Osteoblast (primary cell): ENCODE data around the gene SPATS1. TPM values are rescaled to one million over a fixed set of nuclear protein-coding genes. Genes with fewer than 3 reads are reported as not detected.

Source experiments
- DNase-seq: peaks from one replicate; pipeline ENCODE4 v3.0.0; 2011; ENCODE audit warnings: low spot score, mixed read lengths; ENCODE audit not compliant: insufficient read length; ENCODE audit errors: missing footprints
- H2AFZ ChIP-seq: 2 replicates; pipeline ENCODE4 v1.6.0; 2011; ENCODE audit warnings: mild to moderate bottlenecking, low read length
- H3K27ac ChIP-seq: 2 replicates; pipeline ENCODE4 v1.5.1; 2011; ENCODE audit warnings: mild to moderate bottlenecking, low read depth, low read length, moderate library complexity
- H3K27me3 ChIP-seq: 2 replicates; pipeline ENCODE4 v1.6.0; 2012; ENCODE audit warnings: mild to moderate bottlenecking, control low read depth, inconsistent platforms, low read length, moderate library complexity; ENCODE audit not compliant: insufficient read depth
- H3K36me3 ChIP-seq: 2 replicates; pipeline ENCODE4 v1.5.1; 2011; ENCODE audit warnings: mild to moderate bottlenecking, low read length, control low read depth, moderate library complexity; ENCODE audit not compliant: insufficient read depth
- H3K4me1 ChIP-seq: 2 replicates; pipeline ENCODE4 v1.5.1; 2011; ENCODE audit warnings: mild to moderate bottlenecking, low read length, control low read depth, moderate library complexity; ENCODE audit not compliant: insufficient read depth
- H3K4me2 ChIP-seq: 2 replicates; pipeline ENCODE4 v1.6.0; 2011; ENCODE audit warnings: mild to moderate bottlenecking, low read length; ENCODE audit not compliant: insufficient read depth
- H3K4me3 ChIP-seq: fragments of 200-600 bp; sonication (generic); 3 replicates; pipeline ENCODE4 v1.5.1; 2012; ENCODE audit warnings: mild to moderate bottlenecking, low read length, inconsistent platforms; ENCODE audit not compliant: insufficient read depth
- H3K79me2 ChIP-seq: 2 replicates; pipeline ENCODE4 v1.6.0; 2012; ENCODE audit warnings: mild to moderate bottlenecking, low read length, control low read depth, inconsistent platforms; ENCODE audit not compliant: insufficient read depth
- H3K9me3 ChIP-seq: 2 replicates; pipeline ENCODE4 v1.5.1; 2011; ENCODE audit warnings: low read depth, low read length, control low read depth
- H4K20me1 ChIP-seq: 2 replicates; pipeline ENCODE4 v1.6.0; 2012; ENCODE audit warnings: mild to moderate bottlenecking, low read length, control low read depth; ENCODE audit not compliant: insufficient read depth
- total RNA-seq: library from RNA; depleted of rRNA; stranded (reverse); fragments of >200 nt; gene quantifications from 2 replicates; pipeline ENCODE4 v1.2.3, GENCODE V29; 2012
- TF ChIP-seq, protein P1 (sequence below): IDR thresholded peaks from 2 replicates; pipeline ENCODE4 v1.5.1; 2011; ENCODE audit warnings: mild to moderate bottlenecking, low read depth, low read length, moderate library complexity; ENCODE audit errors: extremely low read depth

Gene SPATS1
- total RNA-seq, 1 donor = not detected

DNA sequence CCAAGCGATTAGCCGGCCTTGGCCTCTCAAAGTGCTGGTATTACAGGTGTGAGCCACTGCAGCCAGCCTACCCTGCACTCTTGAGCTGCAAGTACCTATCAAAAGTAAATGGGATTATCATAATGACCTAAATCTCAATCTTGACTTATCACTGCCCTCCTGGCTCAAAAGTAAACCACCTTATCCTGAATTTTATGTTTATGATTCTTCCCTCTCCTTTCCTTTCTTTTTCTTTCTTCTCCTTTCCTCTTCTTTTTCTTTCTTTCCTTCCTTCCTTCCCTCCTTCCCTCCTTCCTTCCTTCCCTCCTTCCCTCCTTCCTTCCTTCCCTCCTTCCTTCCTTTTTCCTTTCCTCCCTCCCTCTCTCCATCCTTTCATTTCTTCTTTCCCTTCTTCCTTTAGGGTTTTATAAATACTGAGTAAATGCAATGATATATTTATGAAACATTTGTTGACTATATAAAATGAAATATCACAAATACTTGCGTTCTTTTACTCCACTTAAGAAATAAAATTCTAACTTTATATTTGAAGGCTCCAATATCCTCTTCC lies 21.0 kb downstream of the SPATS1 start:
- H3K27me3 ChIP-seq = peaks cover 29% of the 10 kb centered on the region
- no peaks in the 10 kb centered on the region for H3K4me1 ChIP-seq
- TF ChIP-seq, protein P1, sequence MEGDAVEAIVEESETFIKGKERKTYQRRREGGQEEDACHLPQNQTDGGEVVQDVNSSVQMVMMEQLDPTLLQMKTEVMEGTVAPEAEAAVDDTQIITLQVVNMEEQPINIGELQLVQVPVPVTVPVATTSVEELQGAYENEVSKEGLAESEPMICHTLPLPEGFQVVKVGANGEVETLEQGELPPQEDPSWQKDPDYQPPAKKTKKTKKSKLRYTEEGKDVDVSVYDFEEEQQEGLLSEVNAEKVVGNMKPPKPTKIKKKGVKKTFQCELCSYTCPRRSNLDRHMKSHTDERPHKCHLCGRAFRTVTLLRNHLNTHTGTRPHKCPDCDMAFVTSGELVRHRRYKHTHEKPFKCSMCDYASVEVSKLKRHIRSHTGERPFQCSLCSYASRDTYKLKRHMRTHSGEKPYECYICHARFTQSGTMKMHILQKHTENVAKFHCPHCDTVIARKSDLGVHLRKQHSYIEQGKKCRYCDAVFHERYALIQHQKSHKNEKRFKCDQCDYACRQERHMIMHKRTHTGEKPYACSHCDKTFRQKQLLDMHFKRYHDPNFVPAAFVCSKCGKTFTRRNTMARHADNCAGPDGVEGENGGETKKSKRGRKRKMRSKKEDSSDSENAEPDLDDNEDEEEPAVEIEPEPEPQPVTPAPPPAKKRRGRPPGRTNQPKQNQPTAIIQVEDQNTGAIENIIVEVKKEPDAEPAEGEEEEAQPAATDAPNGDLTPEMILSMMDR = no peak
- no peak overlapping the region for H2AFZ ChIP-seq
- H3K79me2 ChIP-seq = no peaks in the 10 kb centered on the region
- no peak overlapping the region for H3K27ac ChIP-seq
- no peaks in the 10 kb centered on the region for H3K36me3 ChIP-seq
- H3K4me3 ChIP-seq = no peak overlapping the region
- H3K9me3 ChIP-seq = no peaks in the 10 kb centered on the region
- DNase-seq = no peak
- no peak overlapping the region for H3K4me2 ChIP-seq
- no peaks in the 10 kb centered on the region for H4K20me1 ChIP-seq

DNA sequence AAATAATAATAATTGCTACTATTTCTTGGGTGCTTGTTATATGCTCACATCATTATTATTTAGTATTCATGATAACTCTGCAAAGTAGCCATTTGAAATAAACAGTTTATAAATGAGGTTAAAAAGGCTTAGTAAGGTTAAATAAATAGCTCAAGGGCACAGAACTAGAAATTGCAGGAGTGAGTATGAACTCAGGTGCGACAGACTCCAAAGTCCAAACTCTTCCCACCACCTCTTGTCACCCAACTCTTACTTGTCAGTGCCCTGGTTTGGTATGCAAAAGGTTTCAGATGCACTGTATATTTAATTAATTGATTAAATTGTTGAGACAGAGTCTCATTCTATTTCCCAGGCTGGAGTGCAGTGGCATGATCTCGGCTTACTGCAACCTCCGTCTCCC lies 24.3 kb downstream of the SPATS1 start:
- H3K27me3 ChIP-seq = peaks cover 13% of the 10 kb centered on the region
- no peaks in the 10 kb centered on the region for H3K9me3 ChIP-seq
- H4K20me1 ChIP-seq = no peaks in the 10 kb centered on the region
- no peak overlapping the region for H3K4me3 ChIP-seq
- H3K4me1 ChIP-seq = no peaks in the 10 kb centered on the region
- H3K79me2 ChIP-seq = no peaks in the 10 kb centered on the region
- DNase-seq = no peak
- no peaks in the 10 kb centered on the region for H3K36me3 ChIP-seq
- H3K27ac ChIP-seq = no peak overlapping the region
- H2AFZ ChIP-seq = no peak overlapping the region
- TF ChIP-seq, protein P1 = no peak
- no peak overlapping the region for H3K4me2 ChIP-seq

DNA sequence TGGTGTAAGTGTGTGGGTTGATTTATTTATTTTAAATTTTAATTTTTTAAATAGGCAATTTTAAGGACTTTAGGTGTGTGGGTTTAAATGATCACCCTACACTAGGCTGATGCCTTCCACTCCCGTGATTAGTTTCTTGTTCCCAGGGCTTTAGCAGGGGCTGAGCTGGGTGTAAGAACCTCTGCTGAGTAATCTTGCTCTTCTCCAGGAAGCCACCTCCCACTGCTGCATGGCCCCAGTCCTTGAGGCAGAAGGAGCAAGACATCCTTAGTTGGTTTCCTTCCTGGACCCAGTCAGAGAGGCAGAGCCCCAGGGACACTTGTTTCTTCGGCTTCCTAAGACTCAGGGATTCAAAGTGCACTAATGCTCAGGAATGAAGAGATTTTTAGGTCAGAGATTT lies 25.2 kb downstream of the SPATS1 start:
- TF ChIP-seq, protein P1 = no peak

DNA sequence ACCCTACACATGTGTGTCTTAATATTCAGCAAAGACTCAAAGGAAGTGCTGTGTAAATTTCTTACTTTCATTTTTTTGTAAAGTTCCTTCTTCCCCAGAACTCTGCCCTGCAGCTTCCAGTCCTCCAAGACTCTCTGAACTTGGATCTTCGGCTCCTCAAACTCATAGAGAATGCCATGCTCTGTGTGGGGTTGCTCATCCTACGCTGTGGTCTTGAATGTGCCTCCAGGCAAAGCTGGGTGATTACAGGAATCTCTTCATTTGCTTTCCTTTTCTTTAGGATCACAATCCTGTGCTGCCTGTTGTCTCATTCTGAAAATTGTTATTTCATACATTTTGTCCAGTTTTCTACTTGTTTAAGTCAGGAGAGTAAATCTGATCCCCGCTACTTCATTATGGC lies 30.6 kb downstream of the SPATS1 start:
- Histone ChIP-seq H3K4me2 (no peak overlapping the region), H4K20me1 (no peaks in the 10 kb centered on the region), H3K9me3 (no peaks in the 10 kb centered on the region), H3K4me1 (no peaks in the 10 kb centered on the region), H3K4me3 (no peak overlapping the region), H3K27ac (no peak overlapping the region), H3K36me3 (no peaks in the 10 kb centered on the region), H3K79me2 (no peaks in the 10 kb centered on the region), H3K27me3 (peaks cover 23% of the 10 kb centered on the region), H2AFZ (no peak overlapping the region)
- no peak for DNase-seq
- TF ChIP-seq, protein P1 = no peak

More for the DNA sequence above, 25.2 kb downstream of the SPATS1 start:
- H3K79me2 ChIP-seq = no peaks in the 10 kb centered on the region
- H3K4me3 ChIP-seq = no peak overlapping the region
- H3K36me3 ChIP-seq = no peaks in the 10 kb centered on the region
- peaks cover 11% of the 10 kb centered on the region for H3K27me3 ChIP-seq
- no peak overlapping the region for H3K27ac ChIP-seq
- DNase-seq = no peak
- H3K4me1 ChIP-seq = no peaks in the 10 kb centered on the region
- no peak overlapping the region for H3K4me2 ChIP-seq
- no peaks in the 10 kb centered on the region for H3K9me3 ChIP-seq
- no peaks in the 10 kb centered on the region for H4K20me1 ChIP-seq
- H2AFZ ChIP-seq = no peak overlapping the region
